Neural cell (in vitro differentiated cells): ENCODE data around the gene MDM1.

Experiments used
- EZH2 ChIP-seq: fragments of 200-600, 300-800 bp; shearing (Covaris generic), sonication (generic); IDR thresholded peaks from 2 replicates; pipeline ENCODE4 v1.6.1; 2014; ENCODE audit warnings: antibody characterized with exemption, low read length, borderline replicate concordance, mild to moderate bottlenecking; ENCODE audit not compliant: insufficient read depth, poor library complexity, severe bottlenecking
- POLR2AphosphoS5 ChIP-seq: IDR thresholded peaks from 2 replicates; pipeline ENCODE4 v1.6.1; 2012
- TF ChIP-seq, protein P1 (sequence below): fragments of 450-650 bp; IDR thresholded peaks from 2 replicates; pipeline ENCODE4 v1.5.1; 2014; ENCODE audit warnings: antibody characterized with exemption, mild to moderate bottlenecking, moderate library complexity; ENCODE audit not compliant: poor library complexity, severe bottlenecking

DNA sequence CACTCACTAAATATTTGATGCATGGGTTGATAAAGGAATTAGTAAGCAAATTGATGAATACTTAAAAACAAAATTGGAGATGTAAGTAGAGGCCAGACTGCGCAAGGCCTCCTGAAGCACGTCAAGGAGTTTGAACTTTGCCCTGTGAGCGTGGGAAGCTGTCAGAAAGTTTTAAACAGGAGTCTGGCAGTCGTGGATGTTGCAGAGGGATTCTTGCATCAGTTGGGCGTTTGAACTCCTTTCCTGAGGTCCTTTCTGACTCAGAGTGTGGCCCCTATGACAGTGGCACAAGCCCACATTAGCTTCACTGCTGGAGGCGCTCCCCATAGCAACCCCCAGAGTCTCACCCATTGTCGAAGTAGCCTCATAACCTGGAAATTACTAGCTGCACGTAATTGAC lies 60.8 kb downstream of the MDM1 start:
- TF ChIP-seq, protein P1, sequence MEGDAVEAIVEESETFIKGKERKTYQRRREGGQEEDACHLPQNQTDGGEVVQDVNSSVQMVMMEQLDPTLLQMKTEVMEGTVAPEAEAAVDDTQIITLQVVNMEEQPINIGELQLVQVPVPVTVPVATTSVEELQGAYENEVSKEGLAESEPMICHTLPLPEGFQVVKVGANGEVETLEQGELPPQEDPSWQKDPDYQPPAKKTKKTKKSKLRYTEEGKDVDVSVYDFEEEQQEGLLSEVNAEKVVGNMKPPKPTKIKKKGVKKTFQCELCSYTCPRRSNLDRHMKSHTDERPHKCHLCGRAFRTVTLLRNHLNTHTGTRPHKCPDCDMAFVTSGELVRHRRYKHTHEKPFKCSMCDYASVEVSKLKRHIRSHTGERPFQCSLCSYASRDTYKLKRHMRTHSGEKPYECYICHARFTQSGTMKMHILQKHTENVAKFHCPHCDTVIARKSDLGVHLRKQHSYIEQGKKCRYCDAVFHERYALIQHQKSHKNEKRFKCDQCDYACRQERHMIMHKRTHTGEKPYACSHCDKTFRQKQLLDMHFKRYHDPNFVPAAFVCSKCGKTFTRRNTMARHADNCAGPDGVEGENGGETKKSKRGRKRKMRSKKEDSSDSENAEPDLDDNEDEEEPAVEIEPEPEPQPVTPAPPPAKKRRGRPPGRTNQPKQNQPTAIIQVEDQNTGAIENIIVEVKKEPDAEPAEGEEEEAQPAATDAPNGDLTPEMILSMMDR: no peak
- TF ChIP-seq EZH2 (no peak), POLR2AphosphoS5 (no peak)
